Measurements from ENCODE around the gene RRP9.
A peak's percentile ranks its signal among the peaks of the same experiment; 100 is the strongest.

RRP9 gene

GRCh38 chr3:51969841-51970240, 28.1 kb upstream of the RRP9 start:
- TF ChIP-seq, protein P1, sequence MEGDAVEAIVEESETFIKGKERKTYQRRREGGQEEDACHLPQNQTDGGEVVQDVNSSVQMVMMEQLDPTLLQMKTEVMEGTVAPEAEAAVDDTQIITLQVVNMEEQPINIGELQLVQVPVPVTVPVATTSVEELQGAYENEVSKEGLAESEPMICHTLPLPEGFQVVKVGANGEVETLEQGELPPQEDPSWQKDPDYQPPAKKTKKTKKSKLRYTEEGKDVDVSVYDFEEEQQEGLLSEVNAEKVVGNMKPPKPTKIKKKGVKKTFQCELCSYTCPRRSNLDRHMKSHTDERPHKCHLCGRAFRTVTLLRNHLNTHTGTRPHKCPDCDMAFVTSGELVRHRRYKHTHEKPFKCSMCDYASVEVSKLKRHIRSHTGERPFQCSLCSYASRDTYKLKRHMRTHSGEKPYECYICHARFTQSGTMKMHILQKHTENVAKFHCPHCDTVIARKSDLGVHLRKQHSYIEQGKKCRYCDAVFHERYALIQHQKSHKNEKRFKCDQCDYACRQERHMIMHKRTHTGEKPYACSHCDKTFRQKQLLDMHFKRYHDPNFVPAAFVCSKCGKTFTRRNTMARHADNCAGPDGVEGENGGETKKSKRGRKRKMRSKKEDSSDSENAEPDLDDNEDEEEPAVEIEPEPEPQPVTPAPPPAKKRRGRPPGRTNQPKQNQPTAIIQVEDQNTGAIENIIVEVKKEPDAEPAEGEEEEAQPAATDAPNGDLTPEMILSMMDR (IDR thresholded peaks at IDR 0.05): no peak
- no peak overlapping the region for H3K27ac ChIP-seq
- DNase-seq (ENCODE audit: low spot score): no peak
- H3K4me3 ChIP-seq: no peak overlapping the region

DNA sequence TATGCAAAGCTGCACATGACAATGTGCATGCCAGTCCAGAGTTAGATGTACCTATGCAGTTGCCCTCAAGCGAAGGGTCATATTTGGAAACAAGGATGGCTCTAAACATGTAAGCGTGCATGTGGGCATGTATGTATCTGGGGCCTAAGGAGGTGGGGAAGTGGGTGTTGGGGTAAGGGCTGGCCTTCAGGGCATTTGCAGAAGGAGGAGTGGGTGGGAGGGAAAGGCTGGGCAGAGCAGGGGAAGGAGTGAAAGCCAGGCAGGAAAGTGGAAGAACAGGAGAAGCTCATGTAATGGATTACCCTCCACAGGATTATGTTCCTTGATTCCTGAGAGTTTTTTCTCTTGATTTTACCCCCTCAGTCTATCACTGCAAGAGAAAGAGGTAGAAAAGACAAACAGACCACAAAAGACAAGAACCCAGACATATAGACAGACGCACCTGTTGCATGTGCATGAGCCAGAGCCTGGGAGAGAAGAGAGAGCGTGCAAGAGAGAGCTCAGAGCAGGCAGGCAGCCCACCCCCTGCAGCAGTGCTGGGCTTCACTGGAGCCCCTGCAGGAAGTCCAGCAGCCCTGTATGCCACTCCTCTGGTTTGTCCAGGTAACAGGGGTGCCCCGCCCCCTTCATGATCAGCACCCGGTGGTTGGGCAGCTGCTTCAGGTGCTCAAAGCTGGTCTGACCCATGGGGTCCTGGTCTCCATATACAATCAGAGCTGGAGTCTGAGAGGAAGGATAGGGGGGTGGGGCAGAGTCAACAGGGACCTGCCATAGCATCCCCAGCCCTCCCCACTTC, 27.4 kb upstream of the RRP9 start:
- no peak for DNase-seq (ENCODE audit: low spot score)
- Histone ChIP-seq H3K4me3 (no peak overlapping the region), H3K27ac (no peak overlapping the region)
- TF ChIP-seq, protein P1 (IDR thresholded peaks at IDR 0.05): no peak

GRCh38 chr3:51968170-51968775, 26.6 kb upstream of the RRP9 start:
- DNase-seq (ENCODE audit: low spot score): no peak
- TF ChIP-seq, protein P1 (IDR thresholded peaks at IDR 0.05): no peak
- Histone ChIP-seq H3K27ac (peak overlapping the region; percentile 94 to 96), H3K4me3 (peak overlapping the region; percentile 83)

DNA sequence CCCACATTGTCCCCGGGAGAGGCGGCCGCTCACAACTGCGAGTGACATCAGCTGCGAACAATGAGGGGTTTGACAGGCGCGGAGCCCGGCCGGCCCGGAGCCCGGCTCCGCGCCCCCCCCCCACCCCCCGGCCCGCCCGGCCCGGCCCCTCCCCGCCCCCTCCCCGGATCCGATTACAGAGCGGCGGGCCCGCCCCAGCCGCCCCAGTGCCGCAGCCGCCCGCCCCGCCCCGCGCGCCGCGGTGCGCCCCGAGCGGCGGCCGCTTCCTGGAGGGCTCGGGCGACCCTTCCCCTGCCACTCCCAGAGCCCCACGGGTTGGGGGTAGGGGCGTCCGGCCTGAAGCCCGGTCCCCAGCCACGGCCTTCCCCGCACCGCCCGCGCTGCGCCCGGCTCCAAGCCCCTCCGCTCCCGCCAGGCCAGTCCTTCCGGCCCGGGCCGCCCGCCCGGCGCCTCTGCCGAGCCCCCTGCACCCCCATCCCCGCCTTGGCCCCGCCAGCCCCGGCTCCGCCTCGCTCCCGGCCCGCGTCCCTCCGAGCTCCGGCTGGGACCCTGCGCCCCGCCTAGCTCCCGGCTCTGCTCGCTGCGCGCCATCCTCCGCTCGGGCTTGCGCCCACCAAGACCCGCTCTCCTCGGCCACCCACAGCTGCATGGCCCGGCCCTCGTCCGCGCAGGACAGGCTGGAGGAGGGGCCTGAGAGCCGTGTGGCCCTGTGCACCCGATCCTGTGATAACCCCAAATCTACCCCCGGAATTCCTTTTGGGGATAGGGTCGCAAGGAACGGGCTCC, 25.9 kb upstream of the RRP9 start, which contains the start of gene PCBP4:
TSS of gene PCBP4 (minus strand) at position 71 of the 786 bp plus-strand sequence. CDS start 6,214 bp downstream, outside the sequence.
- TF ChIP-seq, protein P1 (IDR thresholded peaks at IDR 0.05): no peak
- Histone ChIP-seq H3K27ac (peak within 1 kb of the TSS; percentile 94 to 96), H3K4me3 (peak within 1 kb of the TSS; percentile 83)
- DNase-seq (ENCODE audit: low spot score): no peak

- DNase-seq (ENCODE audit: low spot score): no peak
- TF ChIP-seq, protein P1 (IDR thresholded peaks at IDR 0.05): no peak
- Histone ChIP-seq H3K4me3 (peak overlapping the region; percentile 83), H3K27ac (peak overlapping the region; percentile 86 to 96)
Measured at GRCh38 chr3:51966922-51967383, 25.2 kb upstream of the RRP9 start.

DNA sequence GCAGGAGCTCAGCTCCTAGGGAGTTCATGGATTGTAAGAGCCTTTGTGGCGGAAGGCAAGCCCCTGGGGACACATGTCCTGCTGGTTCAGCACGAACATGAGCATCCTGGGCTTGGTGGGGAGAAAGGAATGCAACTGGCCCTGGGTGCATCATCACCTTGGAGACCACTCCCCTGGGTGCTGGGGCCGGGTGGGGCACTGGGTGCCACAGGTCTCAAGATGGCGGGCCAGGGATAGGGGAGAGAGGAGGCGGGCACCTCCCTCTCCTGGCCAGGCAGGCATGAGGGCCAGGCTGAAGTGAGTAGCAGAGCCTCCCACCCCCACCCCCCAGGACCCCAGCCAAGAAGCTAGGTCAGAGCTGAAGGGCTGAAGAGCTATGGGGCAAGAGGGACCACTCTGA, 24.8 kb upstream of the RRP9 start:
- peak overlapping the region; percentile 83 for H3K4me3 ChIP-seq
- DNase-seq (ENCODE audit: low spot score): no peak
- TF ChIP-seq, protein P1 (IDR thresholded peaks at IDR 0.05): no peak
- peak overlapping the region; percentile 86 to 96 for H3K27ac ChIP-seq

All from coronary artery (tissue), 2 donors.